Measurements from ENCODE around the gene TSPEAR.

- TF ChIP-seq EZH2phosphoT487 (conservative IDR thresholded peaks at IDR 0.05; ENCODE audit: low read length): no peak
- TF ChIP-seq, protein P1, sequence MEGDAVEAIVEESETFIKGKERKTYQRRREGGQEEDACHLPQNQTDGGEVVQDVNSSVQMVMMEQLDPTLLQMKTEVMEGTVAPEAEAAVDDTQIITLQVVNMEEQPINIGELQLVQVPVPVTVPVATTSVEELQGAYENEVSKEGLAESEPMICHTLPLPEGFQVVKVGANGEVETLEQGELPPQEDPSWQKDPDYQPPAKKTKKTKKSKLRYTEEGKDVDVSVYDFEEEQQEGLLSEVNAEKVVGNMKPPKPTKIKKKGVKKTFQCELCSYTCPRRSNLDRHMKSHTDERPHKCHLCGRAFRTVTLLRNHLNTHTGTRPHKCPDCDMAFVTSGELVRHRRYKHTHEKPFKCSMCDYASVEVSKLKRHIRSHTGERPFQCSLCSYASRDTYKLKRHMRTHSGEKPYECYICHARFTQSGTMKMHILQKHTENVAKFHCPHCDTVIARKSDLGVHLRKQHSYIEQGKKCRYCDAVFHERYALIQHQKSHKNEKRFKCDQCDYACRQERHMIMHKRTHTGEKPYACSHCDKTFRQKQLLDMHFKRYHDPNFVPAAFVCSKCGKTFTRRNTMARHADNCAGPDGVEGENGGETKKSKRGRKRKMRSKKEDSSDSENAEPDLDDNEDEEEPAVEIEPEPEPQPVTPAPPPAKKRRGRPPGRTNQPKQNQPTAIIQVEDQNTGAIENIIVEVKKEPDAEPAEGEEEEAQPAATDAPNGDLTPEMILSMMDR (IDR thresholded peaks at IDR 0.05; ENCODE audit: insufficient read depth, low read length, poor library complexity, severe bottlenecking): no peak
Measured at GRCh38 chr21:44572959-44573583, 138.3 kb downstream of the TSPEAR start.

Data from SU-DHL-6 (cell line).